Activated naive CD4-positive, alpha-beta T cell treated with anti-CD3 and anti-CD28 coated beads for 36 hours (primary cell): Measurements from ENCODE around the gene MYOD1. TPM values are rescaled to one million over a fixed set of nuclear protein-coding genes. Genes with fewer than 3 reads are reported as not detected.

ENCODE experiments used
- CTCF ChIA-PET: fragments of 350-600 bp; sonication (Branson Sonifier 250); formaldehyde crosslinking; loops from one replicate; lab custom pipeline; 2021; ENCODE audit warnings: antibody characterized with exemption; lab: Charles Lee
- DNase-seq: peaks from one replicate; pipeline ENCODE4 v3.0.0-alpha.2; 2020
- H3K27ac Mint-ChIP-seq: one replicate; pipeline ENCODE4 v1.8.0; 2021; ENCODE audit warnings: mild to moderate bottlenecking, mixed read lengths
- H3K27me3 Mint-ChIP-seq: one replicate; pipeline ENCODE4 v1.8.0; 2021; ENCODE audit warnings: low read depth, mixed read lengths
- H3K36me3 Mint-ChIP-seq: one replicate; pipeline ENCODE4 v1.8.0; 2021; ENCODE audit warnings: low read depth, mixed read lengths
- H3K4me1 Mint-ChIP-seq: one replicate; pipeline ENCODE4 v1.8.0; 2021; ENCODE audit warnings: low read depth, mixed read lengths
- H3K4me3 Mint-ChIP-seq: one replicate; pipeline ENCODE4 v1.8.0; 2021; ENCODE audit warnings: mild to moderate bottlenecking, moderate library complexity, mixed read lengths
- H3K9me3 Mint-ChIP-seq: one replicate; pipeline ENCODE4 v1.8.0; 2021; ENCODE audit warnings: mixed read lengths
- intact Hi-C: fragments of 100-400 bp; cut with micrococcal nuclease; formaldehyde crosslinking; loops from one replicate; pipeline ENCODE4 v1.15.1; 2023
- total RNA-seq, 2 experiments: library from RNA; stranded (reverse); gene quantifications; one replicate each; pipeline ENCODE4 v1.2.3, GENCODE V29; 2021

The MYOD1 gene
- total RNA-seq = not detected

GRCh38 chr11:17719028-17719937 lies at the start of gene MYOD1:
MYOD1 (plus strand) TSS chr11:17719571; CDS start chr11:17719783, 212 bp downstream.
- H3K9me3 Mint-ChIP-seq = no peaks in the 10 kb centered on the region
- intact Hi-C loops = no loop called here
- no peak within 1 kb of the TSS for H3K27ac Mint-ChIP-seq

GRCh38 chr11:17672469-17672868 lies 46.9 kb upstream of the MYOD1 start:
- DNase-seq = no peak
- Mint-ChIP-seq H3K36me3 (no peaks in the 10 kb centered on the region), H3K27ac (no peak overlapping the region), H3K4me1 (no peaks in the 10 kb centered on the region), H3K9me3 (peaks cover 12% of the 10 kb centered on the region), H3K27me3 (peaks cover 14% of the 10 kb centered on the region), H3K4me3 (no peak overlapping the region)
- CTCF ChIA-PET = no interaction called here
- intact Hi-C loops = no loop called here

More at GRCh38 chr11:17719028-17719937, at the start of gene MYOD1:
- Mint-ChIP-seq H3K4me3 (no peak within 1 kb of the TSS), H3K27me3 (peaks cover 30% of the 10 kb centered on the region), H3K4me1 (no peaks in the 10 kb centered on the region), H3K36me3 (no peaks in the 10 kb centered on the region)
- CTCF ChIA-PET = interaction anchor here (0.7 to 5.3 kb wide), 3 partner anchors 11 to 121 kb away, joined by 3 to 30 read pairs (median 3); no protein-coding TSS in a partner anchor
- DNase-seq = no peak

GRCh38 chr11:17673951-17674350 lies 45.4 kb upstream of the MYOD1 start:
- no peaks in the 10 kb centered on the region for H3K36me3 Mint-ChIP-seq
- H3K27me3 Mint-ChIP-seq = peaks cover 14% of the 10 kb centered on the region
- H3K4me1 Mint-ChIP-seq = no peaks in the 10 kb centered on the region
- intact Hi-C loops = no loop called here
- no peak overlapping the region for H3K27ac Mint-ChIP-seq
- H3K4me3 Mint-ChIP-seq = no peak overlapping the region
- peaks cover 12% of the 10 kb centered on the region for H3K9me3 Mint-ChIP-seq
- DNase-seq = no peak
- CTCF ChIA-PET = no interaction called here

GRCh38 chr11:17682848-17683247 lies 36.5 kb upstream of the MYOD1 start:
- Mint-ChIP-seq H3K4me3 (no peak overlapping the region), H3K9me3 (no peaks in the 10 kb centered on the region), H3K27ac (no peak overlapping the region), H3K4me1 (no peaks in the 10 kb centered on the region), H3K27me3 (peaks cover 4% of the 10 kb centered on the region), H3K36me3 (no peaks in the 10 kb centered on the region)
- DNase-seq = no peak
- CTCF ChIA-PET = no interaction called here
- intact Hi-C loops = no loop called here

- CTCF ChIA-PET = no interaction called here
- no peak overlapping the region for H3K4me3 Mint-ChIP-seq
- intact Hi-C loops = no loop called here
- H3K27me3 Mint-ChIP-seq = peaks cover 4% of the 10 kb centered on the region
- no peaks in the 10 kb centered on the region for H3K36me3 Mint-ChIP-seq
- H3K4me1 Mint-ChIP-seq = no peaks in the 10 kb centered on the region
- no peak overlapping the region for H3K27ac Mint-ChIP-seq
- H3K9me3 Mint-ChIP-seq = no peaks in the 10 kb centered on the region
- no peak for DNase-seq
Observed at GRCh38 chr11:17683377-17684161, 35.8 kb upstream of the MYOD1 start.

GRCh38 chr11:17684550-17684949 lies 34.8 kb upstream of the MYOD1 start:
- no peaks in the 10 kb centered on the region for H3K9me3 Mint-ChIP-seq
- H3K27me3 Mint-ChIP-seq = peaks cover 4% of the 10 kb centered on the region
- no peak overlapping the region for H3K4me3 Mint-ChIP-seq
- DNase-seq = no peak
- CTCF ChIA-PET = no interaction called here
- H3K36me3 Mint-ChIP-seq = no peaks in the 10 kb centered on the region
- no peaks in the 10 kb centered on the region for H3K4me1 Mint-ChIP-seq
- intact Hi-C loops = no loop called here
- no peak overlapping the region for H3K27ac Mint-ChIP-seq

- CTCF ChIA-PET = no interaction called here
- no peak for DNase-seq
- intact Hi-C loops = no loop called here
- Mint-ChIP-seq H3K36me3 (no peaks in the 10 kb centered on the region), H3K9me3 (no peaks in the 10 kb centered on the region), H3K4me1 (no peaks in the 10 kb centered on the region), H3K27ac (no peak overlapping the region), H3K4me3 (no peak overlapping the region), H3K27me3 (peaks cover 4% of the 10 kb centered on the region)
Observed at GRCh38 chr11:17686231-17686980, 33.0 kb upstream of the MYOD1 start.

GRCh38 chr11:17687946-17688670 lies 31.3 kb upstream of the MYOD1 start:
- no peak overlapping the region for H3K4me3 Mint-ChIP-seq
- intact Hi-C loops = no loop called here
- DNase-seq = no peak
- H3K27ac Mint-ChIP-seq = no peak overlapping the region
- H3K9me3 Mint-ChIP-seq = no peaks in the 10 kb centered on the region
- H3K4me1 Mint-ChIP-seq = no peaks in the 10 kb centered on the region
- CTCF ChIA-PET = no interaction called here
- no peaks in the 10 kb centered on the region for H3K36me3 Mint-ChIP-seq
- H3K27me3 Mint-ChIP-seq = peaks cover 9% of the 10 kb centered on the region

GRCh38 chr11:17691550-17691949 lies 27.8 kb upstream of the MYOD1 start:
- DNase-seq = no peak
- no peak overlapping the region for H3K27ac Mint-ChIP-seq
- no peaks in the 10 kb centered on the region for H3K36me3 Mint-ChIP-seq
- H3K4me3 Mint-ChIP-seq = no peak overlapping the region
- peaks cover 22% of the 10 kb centered on the region for H3K27me3 Mint-ChIP-seq
- CTCF ChIA-PET = no interaction called here
- H3K4me1 Mint-ChIP-seq = no peaks in the 10 kb centered on the region
- H3K9me3 Mint-ChIP-seq = no peaks in the 10 kb centered on the region
- intact Hi-C loops = no loop called here

- Mint-ChIP-seq H3K4me1 (no peaks in the 10 kb centered on the region), H3K36me3 (no peaks in the 10 kb centered on the region), H3K9me3 (no peaks in the 10 kb centered on the region), H3K27ac (no peak overlapping the region), H3K4me3 (no peak overlapping the region), H3K27me3 (peaks cover 26% of the 10 kb centered on the region)
- DNase-seq = no peak
- intact Hi-C loops = no loop called here
- CTCF ChIA-PET = no interaction called here
Observed at GRCh38 chr11:17691976-17692375, 27.4 kb upstream of the MYOD1 start.

GRCh38 chr11:17692931-17693330 lies 26.4 kb upstream of the MYOD1 start:
- Mint-ChIP-seq H3K4me1 (no peaks in the 10 kb centered on the region), H3K36me3 (no peaks in the 10 kb centered on the region), H3K27ac (no peak overlapping the region), H3K27me3 (peaks cover 26% of the 10 kb centered on the region), H3K9me3 (no peaks in the 10 kb centered on the region), H3K4me3 (no peak overlapping the region)
- intact Hi-C loops = no loop called here
- CTCF ChIA-PET = no interaction called here
- DNase-seq = no peak

- intact Hi-C loops = no loop called here
- Mint-ChIP-seq H3K4me3 (no peak overlapping the region), H3K36me3 (no peaks in the 10 kb centered on the region), H3K27ac (no peak overlapping the region), H3K9me3 (no peaks in the 10 kb centered on the region), H3K4me1 (no peaks in the 10 kb centered on the region), H3K27me3 (peaks cover 26% of the 10 kb centered on the region)
- CTCF ChIA-PET = no interaction called here
- DNase-seq = no peak
Observed at GRCh38 chr11:17693531-17693930, 25.8 kb upstream of the MYOD1 start.
